ENCODE measurements around the gene PBX4. TPM values are rescaled to one million over a fixed set of nuclear protein-coding genes. Genes with fewer than 3 reads are reported as not detected.

The PBX4 gene
- total and polyA plus RNA-seq, 2 experiments from 2014 or later, result 2.6 to 4.1 TPM

GRCh38 chr19:19514881-19515641 is 103.4 kb downstream of the PBX4 start, which contains the start of gene TSSK6:
TSS of gene TSSK6 (minus strand) at chr19:19515548. CDS start at chr19:19515427, 121 bp downstream.
- Mint-ChIP-seq H3K9me3 (no peaks in the 10 kb centered on the region; the same call in 2 of the 3 replicates), H3K27me3 (ENCODE audit: insufficient read depth, low read depth, poor library complexity) (peaks cover 15% of the 10 kb centered on the region)
- H3K79me2 ChIP-seq (replicated peaks; ENCODE audit: insufficient read depth), result peaks cover 36% of the 10 kb centered on the region

GRCh38 chr19:19514215-19514657 is 104.3 kb downstream of the PBX4 start:
- no peak overlapping the region for H3K27ac Mint-ChIP-seq
- ATAC-seq (no peak; the same call in 2 of the 3 replicates), DNase-seq (ENCODE audit: low spot score) (no peak)

More at GRCh38 chr19:19514881-19515641, 103.4 kb downstream of the PBX4 start, which contains the start of gene TSSK6:
- no peaks in the 10 kb centered on the region; the same call in 1 of the 2 replicates for H3K4me1 ChIP-seq (ENCODE audit: insufficient read depth)
- DNase-seq (ENCODE audit: low spot score) (no peak), ATAC-seq (no peak)
- H3K4me2 ChIP-seq, result peak within 1 kb of the TSS; percentile 99
- no peaks in the 10 kb centered on the region for H3K27me3 ChIP-seq (ENCODE audit: insufficient read depth)
- H4K20me1 ChIP-seq (replicated peaks; ENCODE audit: insufficient read depth), result peaks cover 8% of the 10 kb centered on the region; the same call in 1 of the 2 replicates
- H3F3A ChIP-seq (replicated peaks; ENCODE audit: low read depth), result 0 out of 2 replicates have a peak, but pooled peaks cover 3% of the 10 kb centered on the region
- H3K36me3 ChIP-seq (ENCODE audit: insufficient read depth), result 0 out of 2 replicates have a peak, but pooled peaks cover under 1% of the 10 kb centered on the region
- H3K4me1 Mint-ChIP-seq, result peaks cover 7% of the 10 kb centered on the region; the same call in 2 of the 3 replicates
- no peaks in the 10 kb centered on the region for H3K9me2 ChIP-seq (ENCODE audit: insufficient read depth)
- peak within 1 kb of the TSS; percentile 95 for H3K4me3 Mint-ChIP-seq
- H2AFZ ChIP-seq, result peak within 1 kb of the TSS; percentile 98
- peak within 1 kb of the TSS; percentile 92 for H3K27ac ChIP-seq (ENCODE audit: low read depth)
- peaks cover 22% of the 10 kb centered on the region for H3K36me3 Mint-ChIP-seq (ENCODE audit: low read depth)
- H3K4me3 ChIP-seq, result peak within 1 kb of the TSS; percentile 99
- peak within 1 kb of the TSS; percentile 96 for H3K27ac Mint-ChIP-seq
- TF ChIP-seq EZH2 (IDR thresholded peaks at IDR 0.05; ENCODE audit: low read depth, unreplicated experiment) (no peak), NANOG (IDR thresholded peaks at IDR 0.05; ENCODE audit: borderline replicate concordance) (no peak)

GRCh38 chr19:19513682-19514081 is 104.8 kb downstream of the PBX4 start:
- Mint-ChIP-seq H3K4me1 (peaks cover 7% of the 10 kb centered on the region; the same call in 2 of the 3 replicates), H3K36me3 (ENCODE audit: low read depth) (peaks cover 11% of the 10 kb centered on the region; the same call in 2 of the 3 replicates), H3K9me3 (no peaks in the 10 kb centered on the region; the same call in 2 of the 3 replicates), H3K27ac (no peak overlapping the region), H3K27me3 (ENCODE audit: insufficient read depth, low read depth, poor library complexity) (peaks cover 21% of the 10 kb centered on the region), H3K4me3 (no peak overlapping the region)
- Histone ChIP-seq H4K20me1 (replicated peaks; ENCODE audit: insufficient read depth) (0 out of 2 replicates have a peak, but pooled peaks cover 8% of the 10 kb centered on the region), H3K4me2 (no peak overlapping the region), H3K27ac (ENCODE audit: low read depth) (no peak overlapping the region), H2AFZ (no peak overlapping the region), H3K4me3 (no peak overlapping the region), H3K36me3 (ENCODE audit: insufficient read depth) (no peaks in the 10 kb centered on the region), H3F3A (replicated peaks; ENCODE audit: low read depth) (peaks cover 11% of the 10 kb centered on the region; the same call in 1 of the 2 replicates), H3K9me2 (ENCODE audit: insufficient read depth) (no peaks in the 10 kb centered on the region), H3K4me1 (ENCODE audit: insufficient read depth) (no peaks in the 10 kb centered on the region; the same call in 1 of the 2 replicates), H3K79me2 (replicated peaks; ENCODE audit: insufficient read depth) (peaks cover 22% of the 10 kb centered on the region), H3K27me3 (ENCODE audit: insufficient read depth) (no peaks in the 10 kb centered on the region)
- ATAC-seq (no peak), DNase-seq (ENCODE audit: low spot score) (no peak)
- TF ChIP-seq NANOG (IDR thresholded peaks at IDR 0.05; ENCODE audit: borderline replicate concordance), result no peak
- no peak for TF ChIP-seq ZNF331 (CRISPR knock-in tag; IDR thresholded peaks at IDR 0.05; ENCODE audit: low read depth)
- no peak for TF ChIP-seq ETS1 (IDR thresholded peaks at IDR 0.05)
- TF ChIP-seq CREB1 (CRISPR knock-in tag; IDR thresholded peaks at IDR 0.05; ENCODE audit: low read depth), result no peak
- no peak for TF ChIP-seq POLR2AphosphoS5 (IDR thresholded peaks at IDR 0.05; ENCODE audit: low read depth)
- no peak for TF ChIP-seq JUNB (IDR thresholded peaks at IDR 0.05; ENCODE audit: unreplicated experiment)
- TF ChIP-seq CTCF (conservative IDR thresholded peaks at IDR 0.05; ENCODE audit: low read depth in 2 of 2), result no peak
- no peak for TF ChIP-seq EZH2 (IDR thresholded peaks at IDR 0.05; ENCODE audit: low read depth, unreplicated experiment)
- no peak for TF ChIP-seq EZH2phosphoT487 (IDR thresholded peaks at IDR 0.05; ENCODE audit: unreplicated experiment)
- no peak for TF ChIP-seq STAT1 (IDR thresholded peaks at IDR 0.05; ENCODE audit: unreplicated experiment)

More at GRCh38 chr19:19514215-19514657, 104.3 kb downstream of the PBX4 start:
- H3K79me2 ChIP-seq (replicated peaks; ENCODE audit: insufficient read depth), result peaks cover 27% of the 10 kb centered on the region
- H3K27me3 ChIP-seq (ENCODE audit: insufficient read depth), result no peaks in the 10 kb centered on the region
- H3K9me2 ChIP-seq (ENCODE audit: insufficient read depth), result no peaks in the 10 kb centered on the region
- H3K27ac ChIP-seq (ENCODE audit: low read depth), result no peak overlapping the region
- no peaks in the 10 kb centered on the region; the same call in 2 of the 3 replicates for H3K9me3 Mint-ChIP-seq
- 0 out of 2 replicates have a peak, but pooled peaks cover 8% of the 10 kb centered on the region for H4K20me1 ChIP-seq (replicated peaks; ENCODE audit: insufficient read depth)
- no peaks in the 10 kb centered on the region for H3K36me3 ChIP-seq (ENCODE audit: insufficient read depth)
- H3K4me3 Mint-ChIP-seq, result peak overlapping the region; percentile 33; the same call in 1 of the 3 replicates
- no peak overlapping the region for H3K4me2 ChIP-seq
- peaks cover 18% of the 10 kb centered on the region for H3K27me3 Mint-ChIP-seq (ENCODE audit: insufficient read depth, low read depth, poor library complexity)
- no peaks in the 10 kb centered on the region; the same call in 1 of the 2 replicates for H3K4me1 ChIP-seq (ENCODE audit: insufficient read depth)
- H3K4me1 Mint-ChIP-seq, result peaks cover 7% of the 10 kb centered on the region; the same call in 2 of the 3 replicates
- TF ChIP-seq ZNF114 (CRISPR knock-in tag; IDR thresholded peaks at IDR 0.05), result no peak
- no peak for TF ChIP-seq ZNF331 (CRISPR knock-in tag; IDR thresholded peaks at IDR 0.05; ENCODE audit: low read depth)
- no peak for TF ChIP-seq POLR2AphosphoS5 (IDR thresholded peaks at IDR 0.05; ENCODE audit: low read depth)
- H2AFZ ChIP-seq, result no peak overlapping the region
- peaks cover 13% of the 10 kb centered on the region for H3K36me3 Mint-ChIP-seq (ENCODE audit: low read depth)
- H3F3A ChIP-seq (replicated peaks; ENCODE audit: low read depth), result 0 out of 2 replicates have a peak, but pooled peaks cover 8% of the 10 kb centered on the region
- H3K4me3 ChIP-seq, result no peak overlapping the region

All from GM23338 (cell line).